OCI-LY3 (cell line): ENCODE results near the gene EFCAB11.

Experiments used
- H2AFZ ChIP-seq: fragments of 200-600, 300-600 bp; shearing (Covaris generic); 2 replicates; pipeline ENCODE4 v1.6.0; 2014; ENCODE audit warnings: antibody characterized with exemption, low read depth, low read length
- H3K27ac ChIP-seq: fragments of 200-600, 300-600 bp; sonication (generic); 2 replicates; pipeline ENCODE4 v1.5.1; 2014; ENCODE audit warnings: mild to moderate bottlenecking, low read length, moderate library complexity, mixed read lengths
- H3K27me3 ChIP-seq: fragments of 200-600, 300-600 bp; sonication (generic); 2 replicates; pipeline ENCODE4 v1.6.1; 2014; ENCODE audit warnings: low read depth, low read length, mixed read lengths
- H3K36me3 ChIP-seq: fragments of 200-600, 300-600 bp; sonication (generic); replicated peaks from 2 replicates; pipeline ENCODE3; 2014; ENCODE audit warnings: low read depth, low read length, mixed read lengths
- H3K4me1 ChIP-seq: fragments of 300-600, 200-600 bp; sonication (generic); 2 replicates; pipeline ENCODE4 v1.6.1; 2014; ENCODE audit warnings: low read length, mixed read lengths
- H3K4me2 ChIP-seq: fragments of 200-600, 300-600 bp; sonication (generic); 2 replicates; pipeline ENCODE4 v1.6.1; 2014; ENCODE audit warnings: low read length, mixed read lengths
- H3K4me3 ChIP-seq: fragments of 300-600, 200-600 bp; sonication (generic); 2 replicates; pipeline ENCODE4 v1.5.1; 2014; ENCODE audit warnings: antibody characterized with exemption, mild to moderate bottlenecking, low read length, moderate library complexity
- H3K79me2 ChIP-seq: fragments of 300-600, 200-600 bp; shearing (Covaris generic); 2 replicates; pipeline ENCODE4 v1.6.1; 2014; ENCODE audit warnings: mild to moderate bottlenecking, low read length, mixed read lengths
- H3K9ac ChIP-seq: fragments of 300-600, 200-600 bp; shearing (Covaris generic); 2 replicates; pipeline ENCODE4 v1.6.0; 2014; ENCODE audit warnings: mild to moderate bottlenecking, low read length, moderate library complexity
- H3K9me3 ChIP-seq: fragments of 200-600, 300-600 bp; shearing (Covaris generic); 2 replicates; pipeline ENCODE4 v1.6.1; 2014; ENCODE audit warnings: low read length, mixed read lengths; ENCODE audit not compliant: insufficient read depth
- H4K20me1 ChIP-seq: fragments of 200-600, 300-600 bp; sonication (generic); 2 replicates; pipeline ENCODE4 v1.6.1; 2016; ENCODE audit warnings: low read length, mixed read lengths; ENCODE audit not compliant: insufficient read depth
- EZH2phosphoT487 ChIP-seq: fragments of 200-600 bp; shearing (Covaris generic); IDR thresholded peaks from 2 replicates; pipeline ENCODE4 v1.6.1; 2018; ENCODE audit warnings: antibody characterized with exemption, mixed run types, low read depth
- TF ChIP-seq, protein P1 (sequence below): fragments of 200-600, 300-600 bp; sonication (generic); IDR thresholded peaks from 2 replicates; pipeline ENCODE4 v1.5.1; 2014; ENCODE audit warnings: antibody characterized with exemption, low read length, low read depth

Gene EFCAB11

DNA sequence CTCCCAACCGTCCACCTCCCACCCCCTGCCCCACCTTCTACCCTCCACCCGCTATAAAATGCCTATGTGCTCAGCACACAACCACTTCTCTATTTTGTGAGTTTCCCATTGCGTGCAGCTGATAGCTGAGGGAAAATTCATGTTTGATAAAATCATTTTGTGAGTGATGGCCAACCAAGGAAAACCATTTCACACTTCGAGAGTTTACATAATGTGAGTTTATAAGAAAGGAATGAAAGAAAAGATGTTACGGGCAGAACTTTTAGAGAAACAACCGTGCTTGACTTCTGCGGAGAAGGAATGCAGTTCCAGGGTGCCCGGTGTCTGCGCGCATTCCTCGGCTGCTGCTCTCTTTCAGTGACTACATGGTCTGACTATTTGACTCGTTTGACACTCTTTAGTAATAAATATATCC, 140.9 kb downstream of the EFCAB11 start:
- no peaks in the 10 kb centered on the region for H3K36me3 ChIP-seq

DNA sequence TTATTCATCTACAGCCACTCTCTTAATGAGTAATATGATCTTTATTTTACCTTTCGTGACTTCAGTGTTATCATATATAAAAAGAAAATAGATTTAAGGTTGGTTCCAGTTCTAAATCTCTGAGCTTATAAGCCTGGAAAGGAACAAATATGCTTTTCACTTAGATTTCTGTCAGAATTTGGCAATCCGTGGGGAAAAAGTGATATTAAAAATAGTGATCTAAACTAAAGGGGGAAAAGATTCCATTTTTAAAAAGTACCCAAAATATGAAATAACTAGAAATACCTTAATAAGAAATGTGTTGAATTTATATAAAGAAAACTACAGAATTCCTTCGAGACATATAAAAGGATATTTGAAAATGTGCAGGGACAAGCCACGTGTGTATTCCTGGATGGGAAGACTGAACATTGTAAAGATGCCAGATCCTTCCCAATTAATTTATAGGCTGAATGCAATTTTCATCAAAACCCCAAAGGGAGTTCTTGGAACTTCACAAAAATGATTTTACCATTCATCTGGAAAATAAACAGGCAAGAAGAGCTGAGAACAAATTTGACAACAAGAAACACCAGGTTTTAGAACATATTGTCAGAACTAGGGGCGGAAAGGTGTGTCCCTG, 142.5 kb downstream of the EFCAB11 start:
- H3K4me3 ChIP-seq, result no peak overlapping the region
- no peak overlapping the region for H3K4me2 ChIP-seq
- H3K27ac ChIP-seq, result no peak overlapping the region
- no peaks in the 10 kb centered on the region for H3K36me3 ChIP-seq
- H3K4me1 ChIP-seq, result no peaks in the 10 kb centered on the region
- TF ChIP-seq, protein P1, sequence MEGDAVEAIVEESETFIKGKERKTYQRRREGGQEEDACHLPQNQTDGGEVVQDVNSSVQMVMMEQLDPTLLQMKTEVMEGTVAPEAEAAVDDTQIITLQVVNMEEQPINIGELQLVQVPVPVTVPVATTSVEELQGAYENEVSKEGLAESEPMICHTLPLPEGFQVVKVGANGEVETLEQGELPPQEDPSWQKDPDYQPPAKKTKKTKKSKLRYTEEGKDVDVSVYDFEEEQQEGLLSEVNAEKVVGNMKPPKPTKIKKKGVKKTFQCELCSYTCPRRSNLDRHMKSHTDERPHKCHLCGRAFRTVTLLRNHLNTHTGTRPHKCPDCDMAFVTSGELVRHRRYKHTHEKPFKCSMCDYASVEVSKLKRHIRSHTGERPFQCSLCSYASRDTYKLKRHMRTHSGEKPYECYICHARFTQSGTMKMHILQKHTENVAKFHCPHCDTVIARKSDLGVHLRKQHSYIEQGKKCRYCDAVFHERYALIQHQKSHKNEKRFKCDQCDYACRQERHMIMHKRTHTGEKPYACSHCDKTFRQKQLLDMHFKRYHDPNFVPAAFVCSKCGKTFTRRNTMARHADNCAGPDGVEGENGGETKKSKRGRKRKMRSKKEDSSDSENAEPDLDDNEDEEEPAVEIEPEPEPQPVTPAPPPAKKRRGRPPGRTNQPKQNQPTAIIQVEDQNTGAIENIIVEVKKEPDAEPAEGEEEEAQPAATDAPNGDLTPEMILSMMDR, result no peak
- no peak for TF ChIP-seq EZH2phosphoT487
- no peak overlapping the region for H3K9ac ChIP-seq
- no peaks in the 10 kb centered on the region for H4K20me1 ChIP-seq
- H2AFZ ChIP-seq, result no peak overlapping the region
- no peaks in the 10 kb centered on the region for H3K79me2 ChIP-seq
- H3K9me3 ChIP-seq, result no peaks in the 10 kb centered on the region
- H3K27me3 ChIP-seq, result no peaks in the 10 kb centered on the region

More for the DNA sequence above, 140.9 kb downstream of the EFCAB11 start:
- H3K4me3 ChIP-seq, result no peak overlapping the region
- no peak overlapping the region for H2AFZ ChIP-seq
- H3K4me2 ChIP-seq, result no peak overlapping the region
- H3K9me3 ChIP-seq, result no peaks in the 10 kb centered on the region
- TF ChIP-seq EZH2phosphoT487, result no peak
- TF ChIP-seq, protein P1, result no peak
- no peaks in the 10 kb centered on the region for H3K27me3 ChIP-seq
- H3K27ac ChIP-seq, result no peak overlapping the region
- H3K4me1 ChIP-seq, result no peaks in the 10 kb centered on the region
- H4K20me1 ChIP-seq, result no peaks in the 10 kb centered on the region
- no peak overlapping the region for H3K9ac ChIP-seq
- no peaks in the 10 kb centered on the region for H3K79me2 ChIP-seq

DNA sequence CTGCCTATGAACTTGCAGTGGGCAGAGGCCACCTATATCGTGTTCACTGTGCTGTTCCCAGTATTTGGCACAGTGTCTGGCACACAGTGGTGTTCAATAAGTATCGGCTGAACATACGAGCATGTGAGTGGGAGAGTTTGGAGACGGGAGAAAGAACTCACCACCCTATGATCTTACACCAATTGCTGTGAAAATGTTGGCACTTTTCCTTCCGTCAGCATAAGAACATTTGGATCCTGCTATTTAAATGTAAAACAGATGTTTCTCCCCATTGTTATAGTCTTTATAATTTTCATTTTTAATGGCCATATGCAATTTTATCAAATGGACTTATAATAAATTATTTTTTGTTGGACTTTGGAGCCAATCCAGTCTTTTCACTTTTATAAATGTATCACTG, 144.4 kb downstream of the EFCAB11 start:
- Histone ChIP-seq H3K27ac (no peak overlapping the region), H3K9me3 (no peaks in the 10 kb centered on the region), H3K9ac (no peak overlapping the region), H3K79me2 (no peaks in the 10 kb centered on the region), H3K36me3 (no peaks in the 10 kb centered on the region), H3K27me3 (no peaks in the 10 kb centered on the region), H3K4me3 (no peak overlapping the region), H3K4me2 (no peak overlapping the region), H2AFZ (no peak overlapping the region), H4K20me1 (no peaks in the 10 kb centered on the region), H3K4me1 (no peaks in the 10 kb centered on the region)
- TF ChIP-seq EZH2phosphoT487, result no peak
- TF ChIP-seq, protein P1, result no peak

GRCh38 chr14:89807892-89808291, 146.6 kb downstream of the EFCAB11 start:
- H3K27ac ChIP-seq, result no peak overlapping the region
- H3K36me3 ChIP-seq, result no peaks in the 10 kb centered on the region
- H3K4me3 ChIP-seq, result no peak overlapping the region
- no peaks in the 10 kb centered on the region for H3K27me3 ChIP-seq
- no peaks in the 10 kb centered on the region for H3K79me2 ChIP-seq
- TF ChIP-seq, protein P1, result no peak
- TF ChIP-seq EZH2phosphoT487, result no peak
- no peak overlapping the region for H3K9ac ChIP-seq
- no peaks in the 10 kb centered on the region for H3K4me1 ChIP-seq
- no peak overlapping the region for H2AFZ ChIP-seq
- no peaks in the 10 kb centered on the region for H3K9me3 ChIP-seq
- H4K20me1 ChIP-seq, result no peaks in the 10 kb centered on the region
- H3K4me2 ChIP-seq, result no peak overlapping the region
